NCI-H128 (cell line): ENCODE results near the gene PRRG4.
"Not testable (repeated sequence)": the region's sequence is repeated elsewhere in the genome, so short reads cannot be mapped to it uniquely, and the experiment has no call there.

Source experiments
- DNase-seq: peaks from one replicate; lab custom pipeline; 2025; ENCODE audit not compliant: unreplicated experiment; lab: John Stamatoyannopoulos, UW

The PRRG4 gene

DNA sequence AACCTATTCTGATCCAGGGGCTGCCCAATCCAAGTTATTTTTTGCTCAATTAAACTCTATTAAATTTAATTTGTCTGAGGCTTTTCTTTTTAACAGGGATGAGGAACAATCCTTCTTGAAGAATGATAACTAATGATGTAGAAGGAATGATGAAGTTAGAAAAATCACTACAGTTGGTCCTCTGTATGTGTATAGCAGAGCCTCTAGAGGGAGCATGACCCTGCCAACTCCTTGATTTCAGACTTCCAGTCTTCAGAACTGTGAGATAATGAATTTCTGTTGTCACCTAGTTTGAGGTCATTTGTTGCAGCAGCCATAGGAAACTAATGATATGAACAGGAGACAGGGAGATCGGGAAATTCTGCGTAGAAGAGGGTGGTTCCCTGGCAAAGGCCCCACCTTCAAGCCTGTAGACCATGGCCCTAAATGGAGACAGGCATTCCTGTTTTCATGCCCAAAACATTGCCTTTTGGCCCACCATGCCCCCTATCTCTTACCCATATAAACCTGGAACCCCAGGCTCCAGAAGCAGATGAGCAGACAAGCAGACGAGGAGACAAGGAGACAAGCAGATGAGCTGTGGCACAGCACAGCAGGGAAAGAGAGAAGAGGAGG, 55.1 kb downstream of the PRRG4 start:
- no peak for DNase-seq

GRCh38 chr11:32885556-32885955, 55.8 kb downstream of the PRRG4 start:
- no peak for DNase-seq

GRCh38 chr11:32886180-32886579, 56.5 kb downstream of the PRRG4 start:
- no peak for DNase-seq

DNA sequence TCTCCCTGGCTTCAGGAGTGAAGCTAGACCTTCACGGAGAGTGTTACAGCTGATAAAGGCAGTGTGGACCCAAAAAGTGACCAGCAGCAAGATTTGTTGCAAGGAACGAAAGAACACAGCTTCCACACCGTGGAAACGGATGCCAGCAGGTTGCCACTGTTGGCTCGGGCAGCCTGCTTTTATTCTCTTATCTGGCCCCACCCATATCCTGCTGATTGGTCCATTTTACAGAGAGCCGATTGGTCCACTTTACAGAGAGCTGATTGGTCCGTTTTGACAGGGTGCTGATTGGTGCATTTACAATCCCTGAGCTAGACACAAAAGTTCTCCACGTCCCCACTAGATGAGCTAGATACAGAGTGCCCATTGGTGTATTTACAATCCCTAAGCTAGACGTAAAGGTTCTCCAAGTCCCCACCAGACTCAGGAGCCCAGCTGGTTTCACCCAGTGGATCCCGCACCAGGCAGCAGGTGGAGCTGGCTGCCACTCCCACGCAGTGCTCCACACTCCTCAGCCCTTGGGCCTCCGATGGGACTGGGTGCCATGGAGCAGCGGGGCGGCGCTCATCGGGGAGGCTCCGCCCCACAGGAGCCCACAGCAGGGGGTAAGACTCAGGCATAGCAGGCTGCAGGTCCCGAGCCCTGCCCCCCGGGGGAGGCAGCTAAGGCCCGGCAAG, 58.1 kb downstream of the PRRG4 start:
- not testable (repeated sequence) for DNase-seq

DNA sequence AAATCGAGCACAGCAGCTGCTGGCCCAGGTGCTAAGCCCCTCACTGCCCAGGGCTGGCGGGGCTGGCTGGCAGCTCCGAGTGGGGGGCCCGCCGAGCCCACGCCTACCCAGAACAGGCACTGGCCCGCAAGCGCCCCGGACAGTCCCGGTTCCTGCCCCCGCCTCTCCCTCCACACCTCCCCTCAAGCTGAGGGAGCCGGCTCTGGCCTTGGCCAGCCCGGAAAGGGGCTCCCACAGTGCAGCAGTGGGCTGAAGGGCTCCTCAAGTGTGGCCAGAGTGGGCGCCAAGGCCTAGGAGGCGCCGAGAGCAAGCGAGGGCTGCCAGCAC, 58.6 kb downstream of the PRRG4 start:
- not testable (repeated sequence) for DNase-seq

DNA sequence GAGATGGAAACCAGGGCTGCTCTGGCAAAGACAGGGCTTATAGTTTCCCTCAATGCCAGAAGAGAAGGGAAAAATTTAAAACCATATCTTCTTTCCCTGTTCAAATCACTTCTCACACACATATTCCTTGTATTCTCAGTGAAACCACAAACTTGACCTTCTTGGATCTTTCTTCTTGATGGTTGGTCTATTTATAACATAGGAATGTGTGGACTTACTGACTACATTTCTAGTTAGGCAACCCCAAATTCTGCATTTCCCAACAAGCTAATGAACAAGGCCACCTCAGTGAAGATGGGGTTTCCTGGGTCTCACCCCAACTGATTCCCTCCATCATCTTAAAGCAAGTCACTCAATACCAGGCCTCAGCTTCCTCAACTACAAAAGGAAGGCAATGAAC, 59.1 kb downstream of the PRRG4 start:
- no peak for DNase-seq

- peak; percentile 48 for DNase-seq
Measured at GRCh38 chr11:32890843-32891656, 61.3 kb downstream of the PRRG4 start.

GRCh38 chr11:32891657-32892354, 62.1 kb downstream of the PRRG4 start:
- DNase-seq, result no peak

DNA sequence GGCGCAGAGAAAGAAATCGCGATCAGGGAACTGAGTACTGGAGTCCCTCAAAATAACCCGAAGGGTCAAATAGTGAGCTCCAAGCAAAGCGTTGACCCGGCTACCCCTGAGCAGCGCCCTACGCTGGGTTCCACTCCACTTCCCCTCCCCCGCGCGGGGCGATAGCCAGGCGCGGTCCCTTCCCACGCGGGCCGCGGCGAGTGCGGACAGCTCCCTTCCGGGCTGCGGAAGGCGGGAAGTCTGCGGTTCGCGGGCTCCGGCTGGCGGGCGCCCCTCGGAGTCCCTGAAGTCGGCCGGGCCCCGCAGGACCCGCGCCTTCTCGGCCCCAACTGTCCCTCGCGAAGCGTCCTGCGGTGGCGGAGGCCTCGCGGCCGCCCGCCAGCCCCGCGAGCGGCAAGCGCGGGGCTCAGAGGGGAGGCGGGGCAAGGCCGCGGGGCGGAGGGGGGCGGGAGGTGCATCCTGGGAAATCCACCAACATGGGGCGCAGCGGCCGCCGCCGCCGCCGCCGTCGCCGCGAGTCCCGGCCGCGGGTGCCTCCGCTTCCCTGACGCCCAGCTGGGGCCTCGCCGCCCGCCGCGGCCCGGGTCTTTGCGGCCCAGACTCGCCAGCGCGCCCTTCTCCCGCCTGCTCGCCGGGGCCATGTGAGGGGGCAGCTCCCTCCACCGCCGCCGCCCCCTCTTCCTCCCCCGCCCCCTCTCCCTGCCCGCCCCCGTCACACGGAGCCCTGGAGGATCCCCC, 62.8 kb downstream of the PRRG4 start, which contains the start of gene QSER1:
Gene QSER1, plus strand, starts transcription at position 457 of the 738 bp plus-strand sequence. CDS start 315 bp downstream, outside the sequence.
- no peak for DNase-seq

GRCh38 chr11:32893093-32893342, 63.3 kb downstream of the PRRG4 start:
- no peak for DNase-seq

DNA sequence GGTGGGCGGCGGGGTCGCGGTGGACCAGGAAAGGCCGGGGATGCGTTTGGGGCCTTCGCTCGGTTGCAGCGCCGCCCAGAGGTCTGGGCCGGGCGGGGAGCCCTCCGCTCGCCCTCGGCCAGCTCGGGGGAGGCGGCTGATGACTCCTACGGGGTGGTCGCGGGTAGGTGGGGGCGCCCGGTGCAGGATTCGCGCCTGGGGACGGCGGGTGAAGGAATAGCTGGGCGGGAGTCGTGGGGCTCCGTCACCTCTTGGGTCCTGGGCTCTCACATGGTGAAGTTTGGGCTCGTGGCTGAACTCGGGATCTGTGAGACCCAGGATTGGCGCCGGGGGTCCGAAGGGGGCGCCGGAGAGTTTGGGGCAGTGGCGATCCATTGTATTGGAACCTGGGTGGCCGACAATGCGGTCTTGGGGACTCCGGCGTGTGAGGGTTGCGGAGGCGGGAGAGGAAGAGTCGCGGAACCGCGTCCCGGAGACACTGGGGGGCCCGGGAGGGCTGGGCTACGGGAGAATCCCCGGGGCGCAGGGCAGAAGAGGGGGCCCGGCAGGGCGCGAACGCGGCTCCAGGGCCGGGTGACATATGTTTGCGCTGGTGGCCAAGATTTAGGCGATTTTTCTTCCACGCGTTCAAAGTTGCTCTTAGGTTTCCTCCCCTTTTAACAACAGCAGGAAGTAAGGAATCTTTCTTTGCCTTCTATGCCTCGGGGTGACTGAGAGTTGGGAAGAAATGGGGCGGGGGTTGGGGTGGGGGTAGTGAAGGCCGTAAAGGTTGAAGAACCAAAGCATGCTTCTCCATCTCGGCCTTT, 63.8 kb downstream of the PRRG4 start:
- no peak for DNase-seq

GRCh38 chr11:32894149-32894827, 64.6 kb downstream of the PRRG4 start:
- DNase-seq, result peak; percentile 45

- no peak for DNase-seq
Measured at GRCh38 chr11:32894921-32895320, 65.2 kb downstream of the PRRG4 start.

DNA sequence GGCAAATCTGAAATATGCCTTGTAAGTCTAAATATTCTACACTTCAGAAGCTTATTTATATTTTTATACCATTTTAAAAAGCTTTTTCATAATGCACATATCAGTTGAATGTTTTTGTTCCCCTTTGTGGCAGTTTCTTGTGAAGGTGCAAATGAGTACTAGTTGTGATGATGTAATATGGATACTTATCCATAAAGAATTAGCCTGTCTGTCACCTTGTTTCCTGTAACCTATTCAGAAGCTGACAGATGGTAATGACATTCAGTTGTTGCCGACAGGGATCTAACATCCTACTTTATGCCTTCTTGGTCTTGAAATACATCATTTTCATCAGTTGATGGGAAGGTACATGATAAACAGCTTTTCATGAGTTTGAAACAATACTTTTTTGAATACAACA, 65.7 kb downstream of the PRRG4 start:
- no peak for DNase-seq

GRCh38 chr11:32897103-32897502, 67.4 kb downstream of the PRRG4 start:
- DNase-seq, result no peak

- DNase-seq, result no peak
Measured at GRCh38 chr11:32899438-32899837, 69.7 kb downstream of the PRRG4 start.

DNA sequence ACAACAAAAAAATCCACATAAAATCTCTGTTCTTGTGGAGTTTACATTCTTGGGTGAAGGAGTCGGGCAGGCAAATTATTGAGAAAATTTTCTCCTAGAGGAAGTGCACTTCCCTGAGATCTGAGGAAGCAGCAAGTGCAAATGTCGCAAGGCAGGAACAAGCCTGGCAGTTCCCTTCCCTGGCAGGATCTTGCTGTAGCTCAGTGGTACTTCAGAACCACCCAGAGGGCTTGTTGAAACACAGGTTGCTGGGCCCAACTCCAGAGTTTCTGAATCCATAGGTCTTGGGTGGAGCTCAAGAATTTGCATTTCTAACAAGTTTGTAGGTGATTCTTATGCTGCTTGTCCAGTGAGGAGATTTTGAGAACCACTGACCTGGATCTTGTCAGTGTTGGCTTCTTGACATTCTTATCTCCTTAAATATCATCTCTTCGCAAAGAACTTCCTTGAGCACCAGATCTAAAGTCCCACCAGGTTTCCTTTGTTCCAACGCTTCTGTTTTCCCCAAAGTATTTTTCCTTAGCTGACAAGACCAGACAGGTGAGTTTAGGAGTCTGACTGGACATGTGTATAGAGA, 72.5 kb downstream of the PRRG4 start:
- DNase-seq, result no peak

DNA sequence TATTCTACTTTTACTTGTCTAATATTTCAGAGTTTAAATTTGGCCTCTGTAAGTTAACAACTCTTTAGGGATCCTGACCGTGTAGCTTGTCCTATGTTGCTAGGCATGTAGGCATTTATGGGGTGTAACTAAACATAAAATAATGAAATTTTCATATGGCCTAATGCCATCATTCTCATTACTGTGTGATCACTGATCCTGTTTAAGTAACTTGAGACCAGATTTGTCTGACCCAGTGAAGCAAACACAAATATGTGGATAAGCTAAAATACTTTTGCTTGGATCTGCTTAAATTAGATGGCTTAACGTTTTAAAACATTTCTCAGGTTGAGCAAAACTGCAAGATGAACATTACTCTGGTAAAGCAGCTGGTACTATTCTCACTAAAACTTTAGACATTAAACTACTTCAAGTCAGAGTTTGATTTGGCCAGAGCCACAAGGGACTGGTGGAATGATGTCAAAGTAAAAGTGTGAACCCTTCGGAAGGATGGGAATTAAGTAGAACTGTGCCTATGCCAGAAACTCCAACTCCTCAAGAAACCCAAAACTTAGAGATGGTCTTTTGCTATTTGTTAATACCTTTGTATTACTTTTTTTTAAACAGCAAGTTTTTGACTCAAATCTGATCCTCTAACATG, 75.4 kb downstream of the PRRG4 start:
- no peak for DNase-seq
